Type B pancreatic cell (in vitro differentiated cells): ENCODE data around the gene SH3GLB2. TPM values are rescaled to one million over a fixed set of nuclear protein-coding genes. Genes with fewer than 3 reads are reported as not detected.

Experiments
- DNase-seq: peaks from one replicate; pipeline ENCODE4 v3.0.0; 2021; ENCODE audit warnings: mixed read lengths; ENCODE audit not compliant: unreplicated experiment; ENCODE audit errors: extremely low spot score
- H3K27ac Mint-ChIP-seq: 2 replicates; pipeline ENCODE4 v1.8.0; 2021; ENCODE audit warnings: mild to moderate bottlenecking, mixed read lengths
- H3K27me3 Mint-ChIP-seq: 2 replicates; pipeline ENCODE4 v1.8.0; 2021; ENCODE audit warnings: mixed read lengths
- H3K36me3 Mint-ChIP-seq: 2 replicates; pipeline ENCODE4 v1.8.0; 2021; ENCODE audit warnings: mixed read lengths
- H3K4me1 Mint-ChIP-seq: one replicate; pipeline ENCODE4 v1.8.0; 2021; ENCODE audit warnings: mixed read lengths; ENCODE audit not compliant: unreplicated experiment
- H3K4me3 Mint-ChIP-seq: 2 replicates; pipeline ENCODE4 v1.8.0; 2021; ENCODE audit warnings: mild to moderate bottlenecking, mixed read lengths
- H3K9me3 Mint-ChIP-seq: 2 replicates; pipeline ENCODE4 v1.8.0; 2021; ENCODE audit warnings: mixed read lengths
- CTCF ChIP-seq: fragments of 200-600 bp; sonication (generic); conservative IDR thresholded peaks from 2 replicates; pipeline ENCODE4 v1.5.0; 2021; ENCODE audit warnings: antibody characterized with exemption, mild to moderate bottlenecking
- total RNA-seq: library from RNA; stranded (reverse); gene quantifications from 2 replicates; pipeline ENCODE4 v1.2.1, GENCODE V29; 2021; ENCODE audit warnings: low replicate concordance

The SH3GLB2 gene
- total RNA-seq, 1 donor from 2014 or later, result 126 TPM

- H3K27ac Mint-ChIP-seq, result no peak overlapping the region
- no peak for DNase-seq
- H3K27me3 Mint-ChIP-seq, result no peaks in the 10 kb centered on the region
- no peaks in the 10 kb centered on the region for H3K9me3 Mint-ChIP-seq
- H3K4me1 Mint-ChIP-seq, result peaks cover 1% of the 10 kb centered on the region
- no peak for TF ChIP-seq CTCF
- no peaks in the 10 kb centered on the region for H3K36me3 Mint-ChIP-seq
- H3K4me3 Mint-ChIP-seq, result no peak overlapping the region
These were observed 45.3 kb upstream of the SH3GLB2 start for GRCh38 chr9:129073404-129073803.

GRCh38 chr9:129072171-129072570 is 44.0 kb upstream of the SH3GLB2 start:
- Mint-ChIP-seq H3K27me3 (no peaks in the 10 kb centered on the region), H3K4me3 (no peak overlapping the region), H3K9me3 (no peaks in the 10 kb centered on the region), H3K4me1 (no peaks in the 10 kb centered on the region), H3K36me3 (no peaks in the 10 kb centered on the region), H3K27ac (no peak overlapping the region)
- no peak for DNase-seq
- TF ChIP-seq CTCF, result no peak

DNA sequence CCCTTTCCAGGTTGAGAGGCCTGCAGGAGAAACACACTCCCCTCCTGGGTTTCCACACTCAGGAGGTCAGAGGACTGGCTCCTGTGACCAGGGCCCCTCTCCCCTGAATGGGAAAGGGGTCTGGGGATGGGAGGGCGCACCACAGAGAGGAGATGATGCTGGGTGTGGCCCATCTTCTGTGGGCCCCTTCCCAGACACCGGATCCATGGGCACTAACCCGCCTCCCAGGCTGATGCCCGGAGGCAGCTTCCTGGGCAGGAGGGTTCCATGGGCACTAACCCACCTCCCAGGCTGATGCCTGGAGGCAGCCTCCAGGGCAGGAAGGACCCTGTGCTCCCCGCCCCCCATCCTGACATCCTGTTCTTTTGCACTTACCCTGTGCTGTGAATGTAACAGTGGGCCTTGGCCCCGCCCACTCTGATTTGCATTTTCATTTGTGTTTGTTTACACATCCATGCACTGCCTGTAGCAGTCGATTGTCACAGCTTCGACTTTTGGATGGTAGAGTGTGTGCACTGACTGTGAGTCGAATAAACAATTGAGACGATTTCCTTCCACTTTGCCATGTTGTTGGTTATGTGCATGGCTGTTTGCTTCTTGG is 43.5 kb upstream of the SH3GLB2 start:
- Mint-ChIP-seq H3K4me1 (no peaks in the 10 kb centered on the region), H3K36me3 (no peaks in the 10 kb centered on the region), H3K27me3 (no peaks in the 10 kb centered on the region), H3K4me3 (no peak overlapping the region), H3K9me3 (no peaks in the 10 kb centered on the region), H3K27ac (no peak overlapping the region)
- TF ChIP-seq CTCF, result no peak
- no peak for DNase-seq

DNA sequence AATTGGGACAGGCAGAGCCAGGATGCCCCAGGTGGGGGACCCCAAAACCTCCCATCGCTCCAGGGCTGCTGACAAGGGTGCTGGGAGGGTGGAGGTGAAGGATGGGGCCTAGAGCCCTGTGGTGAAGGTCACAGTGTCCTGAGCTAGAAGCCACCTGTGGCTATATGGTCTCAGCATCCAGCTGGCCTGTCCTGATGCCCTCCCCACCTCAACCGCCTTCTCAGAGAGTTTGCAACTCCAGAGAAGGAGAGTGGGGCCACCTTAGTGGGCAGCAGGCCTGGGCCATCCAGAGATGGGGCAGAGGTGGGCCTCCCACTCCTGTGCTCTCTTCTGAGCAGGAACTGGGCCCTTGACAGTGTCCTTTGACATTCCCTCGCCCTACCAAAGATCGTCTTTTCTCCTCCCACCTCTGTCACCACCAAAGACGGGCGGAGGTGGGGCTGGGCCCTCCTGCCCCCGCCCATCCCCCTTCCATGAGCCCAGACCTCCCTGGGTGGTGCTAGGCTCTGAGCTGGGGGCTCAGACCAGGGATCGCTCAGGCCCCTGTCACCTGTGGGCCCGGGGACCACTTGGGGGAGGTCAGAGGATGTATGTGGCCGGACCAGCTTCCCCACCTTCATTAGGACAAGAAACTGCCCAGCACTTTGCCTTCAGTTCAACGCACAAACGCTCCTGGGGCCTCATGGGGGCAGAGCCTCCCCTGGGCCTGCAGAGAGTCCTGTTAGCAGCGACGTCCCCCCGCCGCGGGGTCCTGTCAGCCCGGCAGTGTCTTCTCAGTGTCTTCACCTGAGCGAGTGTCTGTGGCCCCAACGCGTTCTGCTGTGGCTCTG is 42.8 kb upstream of the SH3GLB2 start:
- H3K36me3 Mint-ChIP-seq, result peaks cover under 1% of the 10 kb centered on the region

More for the DNA sequence above, 42.8 kb upstream of the SH3GLB2 start:
- Mint-ChIP-seq H3K4me1 (no peaks in the 10 kb centered on the region), H3K27me3 (no peaks in the 10 kb centered on the region), H3K27ac (no peak overlapping the region), H3K9me3 (no peaks in the 10 kb centered on the region), H3K4me3 (no peak overlapping the region)
- DNase-seq, result no peak
- TF ChIP-seq CTCF, result no peak
